H1 (cell line): ENCODE measurements around the gene STARD7. TPM values are rescaled to one million over a fixed set of nuclear protein-coding genes. Genes with fewer than 3 reads are reported as not detected.

Experiments
- polyA plus RNA-seq, 7 experiments: library from polyadenylated mRNA; depleted of rRNA in 3 of 7; stranded (reverse) in 5 of 7; unstranded in 2 of 7; fragments of >200 nt in 5 of 7; fragments of 200-250 nt in 2 of 7; gene quantifications; 1 replicate in 5 of 7; 2 replicates in 1 of 7; 4 replicates in 1 of 7; pipeline versions ENCODE4 v1.2.1 to v1.2.3, GENCODE V29; 2011 to 2013; ENCODE audit warnings: missing spikeins in 2 of 7, mixed read lengths in 2 of 7
- total RNA-seq: library from RNA; stranded (reverse); fragmentation: NEBNext Ultra II Directional; extraction: Animal tissue kit (Norgen Biotek cat#: 25700); gene quantifications from 2 replicates; pipeline ENCODE4 v1.2.1, GENCODE V29; 2021

The STARD7 gene
- total and polyA plus RNA-seq, 2 of the 8 experiments (the other 6 are each of a cell fraction or from before 2014, with no cell fraction given): 89.1 to 200 TPM

Other genes with a start within 250 kb of the STARD7 start
- gene ANKRD36C, start 217.0 kb downstream of the STARD7 start, total RNA-seq: 6.4 and 7.3 TPM in 2 replicates
- 0.89 and 1.1 TPM in 2 replicates for gene ANKRD36C, start 217.0 kb downstream of the STARD7 start, polyA plus RNA-seq (2011; rRNA removed)
- 0.63 and 1.0 TPM in 2 replicates for gene GPAT2, start 173.9 kb downstream of the STARD7 start, total RNA-seq
- gene GPAT2, start 173.9 kb downstream of the STARD7 start, polyA plus RNA-seq (2011; rRNA removed): 0.26 and 0.69 TPM in 2 replicates
- 6.5 and 6.6 TPM in 2 replicates for gene ADRA2B, start 92.3 kb downstream of the STARD7 start, total RNA-seq
- 5.8 and 8.3 TPM in 2 replicates for gene ADRA2B, start 92.3 kb downstream of the STARD7 start, polyA plus RNA-seq (2011; rRNA removed)
- gene ASTL, start 70.3 kb downstream of the STARD7 start, total RNA-seq: 0.60 and 0.75 TPM in 2 replicates
- gene ASTL, start 70.3 kb downstream of the STARD7 start, polyA plus RNA-seq (2011; rRNA removed): 1.4 and 2.2 TPM in 2 replicates
- 8.7 and 10.1 TPM in 2 replicates for gene DUSP2, start 63.4 kb downstream of the STARD7 start, total RNA-seq
- gene DUSP2, start 63.4 kb downstream of the STARD7 start, polyA plus RNA-seq (2011; rRNA removed): 10.4 and 11.7 TPM in 2 replicates
- 25.0 and 25.4 TPM in 2 replicates for gene TMEM127, start 57.2 kb upstream of the STARD7 start, total RNA-seq
- 41.0 and 45.1 TPM in 2 replicates for gene TMEM127, start 57.2 kb upstream of the STARD7 start, polyA plus RNA-seq (2011; rRNA removed)
- 63.7 and 69.9 TPM in 2 replicates for gene CIAO1, start 57.4 kb upstream of the STARD7 start, total RNA-seq
- 99.2 and 113 TPM in 2 replicates for gene CIAO1, start 57.4 kb upstream of the STARD7 start, polyA plus RNA-seq (2011; rRNA removed)
- 190 and 199 TPM in 2 replicates for gene SNRNP200, start 96.7 kb upstream of the STARD7 start, total RNA-seq
- 289 and 302 TPM in 2 replicates for gene SNRNP200, start 96.7 kb upstream of the STARD7 start, polyA plus RNA-seq (2011; rRNA removed)
- 16.1 and 17.1 TPM in 2 replicates for gene ITPRIPL1, start 116.5 kb upstream of the STARD7 start, total RNA-seq
- 10.6 and 11.7 TPM in 2 replicates for gene ITPRIPL1, start 116.5 kb upstream of the STARD7 start, polyA plus RNA-seq (2011; rRNA removed)
- gene NCAPH, start 126.9 kb upstream of the STARD7 start, total RNA-seq: 55.7 and 63.1 TPM in 2 replicates
- 43.8 and 46.6 TPM in 2 replicates for gene NCAPH, start 126.9 kb upstream of the STARD7 start, polyA plus RNA-seq (2011; rRNA removed)